Right lobe of liver (tissue), 6 donors: Measurements from ENCODE around the gene TACC3. TPM values are rescaled to one million over a fixed set of nuclear protein-coding genes. Genes with fewer than 3 reads are reported as not detected.

Experiments
- ATAC-seq, 4 donors: fragments of 200-7000 bp; cut with Tn5 transposase; one replicate each; pipeline ENCODE4 v1.9.1; 2020; ENCODE audit warnings: mild to moderate bottlenecking in 4 of 4, moderate library complexity in 4 of 4
- DNase-seq, 3 donors: peaks; one replicate each; pipeline ENCODE4 v3.0.0-alpha.2; 2020
- H3K27ac ChIP-seq, 3 donors: fragments of 200-600 bp; one replicate each; pipeline ENCODE4 v1.8.0; 2022
- H3K27me3 ChIP-seq, 2 donors: fragments of 200-600 bp; one replicate each; pipeline ENCODE4 v1.8.0; 2022
- H3K36me3 ChIP-seq, 4 donors: fragments of 200-600 bp; sonication (generic) in 1 of 4; one replicate each; pipeline versions ENCODE4 v1.5.1 to v1.8.0; 2017 to 2022; ENCODE audit warnings: control low read depth in 1 of 4
- H3K4me1 ChIP-seq, 4 donors: fragments of 200-600 bp; sonication (generic) in 1 of 4; one replicate each; pipeline versions ENCODE4 v1.5.1 to v1.8.0; 2017 to 2022; ENCODE audit warnings: control low read depth in 1 of 4
- H3K4me3 ChIP-seq, 3 donors: fragments of 200-600 bp; one replicate each; pipeline ENCODE4 v1.8.0; 2022
- H3K9me3 ChIP-seq, 4 donors: fragments of 200-600 bp; sonication (generic) in 1 of 4; one replicate each; pipeline versions ENCODE4 v1.5.1 to v1.8.0; 2017 to 2022; ENCODE audit warnings: control low read depth in 1 of 4
- CTCF ChIP-seq, 4 donors: fragments of 200-600 bp in 3 of 4; fragments of 450-650 bp in 1 of 4; IDR thresholded peaks; one replicate each; pipeline versions ENCODE4 v1.5.1 to v1.8.0; 2016 to 2022; ENCODE audit warnings: antibody characterized with exemption in 4 of 4, mild to moderate bottlenecking in 2 of 4
- POLR2A ChIP-seq: fragments of 450-650 bp; IDR thresholded peaks from one replicate; pipeline ENCODE4 v1.6.1; 2017; ENCODE audit warnings: antibody characterized with exemption, mild to moderate bottlenecking
- WGBS: methylation state at CpG from one replicate; pipeline ENCODE4 v1.1.6; 2018; ENCODE audit warnings: low coverage, low lambda C conversion rate; ENCODE audit not compliant: insufficient coverage; ENCODE audit errors: missing lambda C conversion rate; 5-methylcytosine and 5-hydroxymethylcytosine counted together
- intact Hi-C, 2 donors: fragments of 100-400 bp; cut with DNase I; formaldehyde crosslinking; loops; one replicate each; pipeline versions ENCODE4 v1.11.2 to v1.14.1; 2022
- total RNA-seq, 6 experiments: library from RNA; depleted of rRNA in 2 of 6; stranded (reverse); fragments of >200 nt in 2 of 6; fragmentation: NEBNext Ultra II Directional in 3 of 6; extraction: Animal tissue kit (Norgen Biotek cat#: 25700) in 3 of 6; gene quantifications; one replicate each; pipeline versions ENCODE4 v1.1.0 to v1.2.4, GENCODE V29; 2016 to 2023
- donor health status: DM: no; HTN: yes; CAD: no.
- donor health status: DM: no; HTN: no; CAD: no.
- donor health status: DM: no; HTN: no; CAD: no.
- donor health status: DM: no; HTN: yes; CAD: no.
- donor health status: DM: no; HTN: yes; CAD: no.

Gene TACC3
- total RNA-seq, 6 experiments from 2014 or later, result 2.2 to 5.7 (median 4.8) TPM

DNA sequence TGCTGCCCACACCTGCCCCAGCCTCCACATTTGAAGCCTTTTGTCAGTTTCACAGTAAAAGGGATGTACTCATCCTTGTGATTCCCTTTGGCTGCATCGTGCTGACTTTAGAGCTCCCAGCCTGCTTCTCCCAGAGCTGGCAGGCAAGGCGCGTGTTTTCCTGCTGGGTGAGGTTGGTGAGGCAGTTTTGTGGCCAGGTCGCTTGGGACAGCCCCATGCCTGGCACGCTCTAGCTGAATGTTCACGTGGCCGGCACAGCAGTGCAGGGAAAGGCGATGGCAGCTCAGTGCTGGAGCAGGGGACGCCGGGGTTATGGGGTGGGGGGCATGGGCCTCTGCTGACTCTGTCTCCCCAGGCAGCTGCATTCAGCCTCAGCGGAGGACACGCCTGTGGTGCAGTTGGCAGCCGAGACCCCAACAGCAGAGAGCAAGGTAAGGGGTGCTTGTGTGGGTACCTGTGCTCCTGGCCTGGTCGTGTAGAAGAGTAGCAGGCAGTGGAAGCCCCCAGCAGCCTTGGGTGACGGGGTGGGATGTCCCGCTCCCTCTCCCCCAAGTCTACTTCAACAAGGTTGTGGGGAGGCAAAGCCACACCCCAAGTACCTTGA, 9.3 kb downstream of the TACC3 start:
- 40% methylated on average over 2 of the region's 16 CpGs for WGBS
- no peak overlapping the region for H3K4me3 ChIP-seq
- peak in 1 of 3 donors; percentile 51 for DNase-seq
- H3K27me3 ChIP-seq, result no peaks in the 10 kb centered on the region
- no peak for TF ChIP-seq CTCF (IDR thresholded peaks at IDR 0.05)
- TF ChIP-seq POLR2A, result no peak
- ATAC-seq, result no peak
- H3K4me1 ChIP-seq, result peaks cover 0 to 6% (median 0%) of the 10 kb centered on the region in 4 donors
- no peak overlapping the region for H3K27ac ChIP-seq
- no peaks in the 10 kb centered on the region for H3K36me3 ChIP-seq
- intact Hi-C loops, result no loop called here
- no peaks in the 10 kb centered on the region for H3K9me3 ChIP-seq

DNA sequence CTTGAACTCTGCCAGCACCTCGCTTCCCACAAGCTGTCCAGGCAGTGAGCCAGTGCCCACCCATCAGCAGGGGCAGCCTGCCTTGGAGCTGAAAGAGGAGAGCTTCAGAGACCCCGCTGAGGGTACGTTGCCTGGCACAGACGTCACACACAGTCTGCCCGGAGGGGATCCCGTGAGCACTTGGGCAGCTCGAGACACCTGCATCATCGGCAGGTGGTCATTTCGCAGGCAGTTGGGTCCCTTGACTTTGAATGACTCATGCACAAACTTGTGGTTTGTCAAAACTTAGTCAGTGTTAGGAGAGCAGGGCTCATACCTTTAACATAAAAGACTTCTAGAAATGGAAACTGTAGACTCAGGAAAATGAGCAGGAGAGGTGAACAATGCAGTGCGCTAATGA, 9.9 kb downstream of the TACC3 start:
- ATAC-seq (no peak), DNase-seq (peak in 1 of 3 donors; percentile 45)
- Histone ChIP-seq H3K9me3 (no peaks in the 10 kb centered on the region), H3K27ac (no peak overlapping the region), H3K4me1 (peaks cover 0 to 4% (median 0%) of the 10 kb centered on the region in 4 donors), H3K4me3 (no peak overlapping the region), H3K27me3 (no peaks in the 10 kb centered on the region), H3K36me3 (no peaks in the 10 kb centered on the region)
- TF ChIP-seq POLR2A, result no peak
- no peak for TF ChIP-seq CTCF (IDR thresholded peaks at IDR 0.05)
- intact Hi-C loops, result no loop called here
- WGBS, result 100% methylated on average over 1 of the region's 10 CpGs

DNA sequence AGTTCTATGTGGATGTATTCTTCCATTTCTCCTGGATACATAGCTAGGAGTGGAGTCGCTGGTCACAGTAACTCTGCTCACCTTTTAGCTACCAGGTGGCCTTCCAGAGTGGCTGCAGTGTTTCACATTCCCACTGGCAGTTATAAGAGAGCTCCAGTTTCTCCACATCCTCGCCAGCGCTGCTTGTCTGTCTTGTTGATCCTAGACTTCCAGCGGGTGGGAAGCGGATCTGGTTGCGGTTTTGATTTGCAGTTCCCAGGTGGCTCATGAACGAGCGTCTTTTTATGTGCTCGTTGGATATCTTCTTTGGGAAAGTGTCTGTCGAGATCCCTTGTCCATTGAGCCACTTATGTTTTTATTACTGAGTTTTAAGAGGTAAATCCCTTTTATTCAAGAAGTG, 11.6 kb downstream of the TACC3 start:
- peaks cover 0 to 4% (median 0%) of the 10 kb centered on the region in 4 donors for H3K36me3 ChIP-seq
- no peak for ATAC-seq
- no peaks in the 10 kb centered on the region for H3K4me1 ChIP-seq
- DNase-seq, result no peak
- WGBS, result 95% methylated on average over 10 of the region's 10 CpGs
- H3K27me3 ChIP-seq, result no peaks in the 10 kb centered on the region
- intact Hi-C loops, result no loop called here
- TF ChIP-seq CTCF (IDR thresholded peaks at IDR 0.05) (no peak), POLR2A (no peak)
- H3K27ac ChIP-seq, result no peak overlapping the region
- H3K9me3 ChIP-seq, result no peaks in the 10 kb centered on the region
- H3K4me3 ChIP-seq, result no peak overlapping the region

GRCh38 chr4:1735215-1735614, 13.9 kb downstream of the TACC3 start:
- DNase-seq, result no peak
- intact Hi-C loops, result no loop called here
- Histone ChIP-seq H3K4me1 (no peaks in the 10 kb centered on the region), H3K9me3 (peaks cover 0 to 6% (median 0%) of the 10 kb centered on the region in 4 donors), H3K27ac (no peak overlapping the region), H3K4me3 (no peak overlapping the region), H3K36me3 (peaks cover 0 to 7% (median 0%) of the 10 kb centered on the region in 4 donors), H3K27me3 (no peaks in the 10 kb centered on the region)
- no peak for TF ChIP-seq CTCF (IDR thresholded peaks at IDR 0.05)
- no peak for TF ChIP-seq POLR2A
- no peak for ATAC-seq
- WGBS, result no CpG with 5 or more reads among the region's 20 CpGs
